A549 (cell line): ENCODE data around the gene PACS2. TPM values are rescaled to one million over a fixed set of nuclear protein-coding genes. Genes with fewer than 3 reads are reported as not detected.

Experiments used
- ATAC-seq, 2 experiments: fragments of 200-7000 bp in 1 of 2; fragments of >200 bp in 1 of 2; cut with Nextera tagmentation in 1 of 2; cut with Tn5 transposase in 1 of 2; 3 replicates each; pipeline versions ENCODE4 v1.8.0 to v1.9.1; 2018 to 2020; ENCODE audit warnings: mild to moderate bottlenecking in 1 of 2, moderate library complexity in 1 of 2
- CTCF ChIA-PET: fragments of 300-600 bp; sonication (Branson Sonifier 250); formaldehyde crosslinking; extraction: SDS; loops from one replicate; lab custom pipeline; 2021; ENCODE audit warnings: antibody characterized with exemption, inconsistent platforms; lab: Yijun Ruan, JAX
- POLR2A ChIA-PET: fragments of 350-600 bp; formaldehyde crosslinking; extraction: SDS; loops from one replicate; lab custom pipeline; 2021; ENCODE audit warnings: antibody characterized with exemption, inconsistent platforms; lab: Yijun Ruan, JAX
- DNase-seq, 2 experiments: peaks; one replicate each; pipeline versions ENCODE4 v3.0.0 to v3.0.0-alpha.2; 2011 to 2016; ENCODE audit warnings: low read depth in 1 of 2, low spot score in 1 of 2
- FAIRE-seq: peaks from 2 replicates; lab custom pipeline; 2011; peaks lifted over from hg19 to GRCh38; lab: Jason Lieb, UNC
- H3K27ac ChIP-seq, 2 experiments: fragments of >200 bp; sonication (Bioruptor Twin); formaldehyde crosslinking; 3 replicates each; pipeline ENCODE4 v1.5.1; 2016 to 2017
- H3K4me1 ChIP-seq: fragments of >200 bp; sonication (Bioruptor Twin); formaldehyde crosslinking; 3 replicates; pipeline ENCODE4 v1.6.1; 2016
- H3K4me2 ChIP-seq: fragments of >200 bp; sonication (Bioruptor Twin); formaldehyde crosslinking; 3 replicates; pipeline ENCODE4 v1.6.1; 2016
- H3K4me3 ChIP-seq: fragments of >200 bp; sonication (Bioruptor Twin); formaldehyde crosslinking; 3 replicates; pipeline ENCODE4 v1.5.1; 2016
- H3K9me3 ChIP-seq: fragments of >200 bp; sonication (Bioruptor Twin); formaldehyde crosslinking; 3 replicates; pipeline ENCODE4 v1.6.1; 2016
- CEBPB ChIP-seq, 2 experiments: fragments of >200 bp in 1 of 2; sonication (Bioruptor Twin) in 1 of 2; formaldehyde crosslinking in 1 of 2; IDR thresholded peaks; 2 replicates each; pipeline ENCODE4 v1.6.1; 2012 to 2016
- CTCF ChIP-seq: fragments of >200 bp; sonication (Bioruptor Twin); formaldehyde crosslinking; IDR thresholded peaks from 3 replicates; pipeline ENCODE4 v1.5.1; 2016
- E2F6 ChIP-seq: IDR thresholded peaks from 2 replicates; pipeline ENCODE4 v1.6.1; 2012; ENCODE audit warnings: low read depth, borderline replicate concordance
- ELK1 ChIP-seq: fragments of 150-350 bp; IDR thresholded peaks from 2 replicates; pipeline ENCODE4 v1.6.1; 2014; ENCODE audit warnings: low read depth, mild to moderate bottlenecking, low read length
- HMGXB4 ChIP-seq: fragments of 250-450 bp; sonication (Bioruptor Pico); IDR thresholded peaks from 2 replicates; pipeline ENCODE4 v1.5.0; 2021; ENCODE audit warnings: mild to moderate bottlenecking, moderate library complexity, borderline replicate concordance
- JUN ChIP-seq, 2 experiments: fragments of >200 bp; sonication (Bioruptor Twin); formaldehyde crosslinking; IDR thresholded peaks; 2 replicates in 1 of 2; 3 replicates in 1 of 2; pipeline ENCODE4 v1.6.1; 2016 to 2017
- MAX ChIP-seq: IDR thresholded peaks from 2 replicates; pipeline ENCODE4 v1.6.1; 2012
- MYC ChIP-seq: IDR thresholded peaks from 2 replicates; pipeline ENCODE4 v1.6.1; 2012; ENCODE audit warnings: mild to moderate bottlenecking, inconsistent platforms, low read length, improper control_type of control experiment, borderline replicate concordance
- PHF8 ChIP-seq: fragments of 200-600 bp; sonication (generic); IDR thresholded peaks from 2 replicates; pipeline ENCODE4 v1.6.1; 2016; ENCODE audit warnings: low read depth, mild to moderate bottlenecking, antibody characterized with exemption, moderate library complexity, borderline replicate concordance
- POLR2A ChIP-seq: IDR thresholded peaks from 2 replicates; pipeline ENCODE4 v1.6.1; 2012; ENCODE audit warnings: mild to moderate bottlenecking, low read length
- POLR2AphosphoS2 ChIP-seq: conservative IDR thresholded peaks from 2 replicates; pipeline ENCODE4 v1.6.1; 2012; ENCODE audit warnings: low read length, improper control_type of control experiment, inconsistent platforms
- RCOR1 ChIP-seq: fragments of 150-350 bp; IDR thresholded peaks from 2 replicates; pipeline ENCODE4 v1.6.1; 2014; ENCODE audit warnings: antibody characterized with exemption, low read length, low read depth
- SREBF2 ChIP-seq: fragments of 450-650 bp; IDR thresholded peaks from 2 replicates; pipeline ENCODE4 v1.6.1; 2014; ENCODE audit warnings: mild to moderate bottlenecking, moderate library complexity
- TFCP2L1 ChIP-seq: fragments of 250-450 bp; sonication (Bioruptor Pico); IDR thresholded peaks from 2 replicates; pipeline ENCODE4 v1.5.0; 2021; ENCODE audit warnings: mild to moderate bottlenecking
- TP53 ChIP-seq: fragments of 250-450 bp; sonication (Bioruptor Pico); IDR thresholded peaks from 2 replicates; pipeline ENCODE4 v1.5.0; 2021; ENCODE audit warnings: mild to moderate bottlenecking, moderate library complexity
- ZSCAN20 ChIP-seq: fragments of 250-450 bp; sonication (Bioruptor Pico); IDR thresholded peaks from 2 replicates; pipeline ENCODE4 v1.8.0; 2022; ENCODE audit warnings: mild to moderate bottlenecking, moderate library complexity
- WGBS: methylation state at CpG from one replicate; pipeline ENCODE4 v1.1.6; 2017; ENCODE audit errors: missing lambda C conversion rate; 5-methylcytosine and 5-hydroxymethylcytosine counted together
- polyA plus RNA-seq, 4 experiments: library from polyadenylated mRNA; depleted of rRNA in 3 of 4; stranded (reverse); fragments of >200 nt; fragmentation: RNase III in 1 of 4; extraction: RNeasy Plus Mini Kit Qiagen cat#74134 plus additional on column Dnase treatment in 1 of 4; gene quantifications; 2 replicates in 3 of 4; 3 replicates in 1 of 4; pipeline ENCODE4 v1.2.3, GENCODE V29; 2011 to 2017

Gene PACS2
- polyA plus RNA-seq, 2 of the 4 experiments (the other 2 are of a cell fraction) = 11.9 to 24.5 TPM

GRCh38 chr14:105414456-105415371 is 100.2 kb downstream of the PACS2 start:
- CTCF ChIA-PET = interaction anchor here (0.7 to 1.4 kb wide), 8 partner anchors 11 to 142 kb away, joined by 3 to 5 read pairs (median 4); no protein-coding TSS in a partner anchor
- H3K4me2 ChIP-seq = peak overlapping the region; percentile 76
- peak; percentile 61 to 82 for DNase-seq
- ATAC-seq = peak; percentile 79 to 89
- H3K4me1 ChIP-seq = peaks cover 20% of the 10 kb centered on the region; the same call in 2 of the 3 replicates
- 32% methylated on average over 47 of the region's 79 CpGs for WGBS
- H3K27ac ChIP-seq = peak overlapping the region; percentile 74 to 97
- peak overlapping the region; percentile 41 for H3K4me3 ChIP-seq
- H3K9me3 ChIP-seq = no peaks in the 10 kb centered on the region
- TF ChIP-seq CTCF (peak; percentile 58), ELK1 (no peak), TP53 (CRISPR knock-in tag) (no peak), POLR2AphosphoS2 (no peak), PHF8 (0 out of 2 replicates have a peak, but pooled peaks have one; percentile 16), JUN (IDR thresholded peaks at IDR 0.05) (peak in 1 of 2 experiments; percentile 53; a peak in 1 of 5 replicates), E2F6 (peak; percentile 59; the same call in 1 of the 2 replicates), SREBF2 (no peak), RCOR1 (no peak), TFCP2L1 (CRISPR knock-in tag) (no peak), POLR2A (peak; percentile 41), CEBPB (IDR thresholded peaks at IDR 0.05) (no peak), HMGXB4 (CRISPR knock-in tag) (0 out of 2 replicates have a peak, but pooled peaks have one; percentile 39), MAX (peak; percentile 78), MYC (0 out of 2 replicates have a peak, but pooled peaks have one; percentile 52), ZSCAN20 (CRISPR knock-in tag) (no peak)
- POLR2A ChIA-PET = interaction anchor here (0.7 kb wide), 1 partner anchor 44 kb away, joined by 3 read pairs; no protein-coding TSS in a partner anchor
- no peak for FAIRE-seq
